Parathyroid adenoma (tissue), 2 donors: Measurements from ENCODE around the gene NOL12.

ENCODE experiments used
- H2AFZ ChIP-seq: fragments of 300-600 bp; sonication (generic); one replicate; pipeline ENCODE4 v1.7.0; 2017; ENCODE audit warnings: antibody characterized with exemption, mild to moderate bottlenecking
- H3K27ac ChIP-seq: fragments of 300-600 bp; sonication (generic); one replicate; pipeline ENCODE4 v1.7.0; 2017
- H3K27me3 ChIP-seq: fragments of 300-600 bp; sonication (generic); one replicate; pipeline ENCODE4 v1.7.0; 2017; ENCODE audit warnings: low read length; ENCODE audit not compliant: control insufficient read depth, insufficient read depth
- H3K36me3 ChIP-seq: fragments of 300-600 bp; sonication (generic); one replicate; pipeline ENCODE4 v1.7.0; 2017; ENCODE audit warnings: low read length; ENCODE audit not compliant: control insufficient read depth, insufficient read depth
- H3K4me1 ChIP-seq: fragments of 300-600 bp; sonication (generic); one replicate; pipeline ENCODE4 v1.7.0; 2017; ENCODE audit warnings: control low read depth
- H3K4me2 ChIP-seq: fragments of 300-600 bp; sonication (generic); one replicate; pipeline ENCODE4 v1.7.0; 2017; ENCODE audit warnings: low read length
- H3K4me3 ChIP-seq: fragments of 300-600 bp; sonication (generic); one replicate; pipeline ENCODE4 v1.7.0; 2017; ENCODE audit warnings: low read depth, low read length
- H3K79me2 ChIP-seq: fragments of 300-600 bp; sonication (generic); one replicate; pipeline ENCODE4 v1.7.0; 2017; ENCODE audit warnings: control low read depth
- H3K9ac ChIP-seq: fragments of 300-600 bp; sonication (generic); one replicate; pipeline ENCODE4 v1.7.0; 2017; ENCODE audit warnings: mild to moderate bottlenecking
- H3K9me3 ChIP-seq: fragments of 300-600 bp; sonication (generic); one replicate; pipeline ENCODE4 v1.7.0; 2017; ENCODE audit warnings: low read length; ENCODE audit not compliant: control insufficient read depth
- CTCF ChIP-seq: fragments of 300-600 bp; sonication (generic); IDR thresholded peaks from one replicate; pipeline ENCODE4 v1.7.0; 2017; ENCODE audit warnings: antibody characterized with exemption, mild to moderate bottlenecking
- donor health status: primary hyperparathyroidism.

The NOL12 gene

GRCh38 chr22:37664249-37665101 lies 21.7 kb upstream of the NOL12 start:
- peaks cover 5% of the 10 kb centered on the region for H3K4me1 ChIP-seq
- TF ChIP-seq CTCF = no peak

GRCh38 chr22:37665487-37665886 lies 20.7 kb upstream of the NOL12 start:
- H3K4me3 ChIP-seq = no peak overlapping the region
- no peak overlapping the region for H3K4me2 ChIP-seq
- no peaks in the 10 kb centered on the region for H3K36me3 ChIP-seq
- H3K9me3 ChIP-seq = no peaks in the 10 kb centered on the region
- no peak overlapping the region for H2AFZ ChIP-seq
- H3K4me1 ChIP-seq = no peaks in the 10 kb centered on the region
- H3K27ac ChIP-seq = no peak overlapping the region
- no peaks in the 10 kb centered on the region for H3K79me2 ChIP-seq
- H3K9ac ChIP-seq = no peak overlapping the region
- no peak for TF ChIP-seq CTCF
- H3K27me3 ChIP-seq = no peaks in the 10 kb centered on the region

More at GRCh38 chr22:37664249-37665101, 21.7 kb upstream of the NOL12 start:
- no peaks in the 10 kb centered on the region for H3K27me3 ChIP-seq
- no peak overlapping the region for H3K4me3 ChIP-seq
- no peak overlapping the region for H3K9ac ChIP-seq
- no peaks in the 10 kb centered on the region for H3K9me3 ChIP-seq
- H3K36me3 ChIP-seq = no peaks in the 10 kb centered on the region
- no peak overlapping the region for H2AFZ ChIP-seq
- no peaks in the 10 kb centered on the region for H3K79me2 ChIP-seq
- H3K4me2 ChIP-seq = no peak overlapping the region
- H3K27ac ChIP-seq = no peak overlapping the region

GRCh38 chr22:37669586-37669985 lies 16.6 kb upstream of the NOL12 start:
- no peak overlapping the region for H2AFZ ChIP-seq
- H3K4me3 ChIP-seq = peak overlapping the region; percentile 0
- no peak overlapping the region for H3K9ac ChIP-seq
- no peaks in the 10 kb centered on the region for H3K36me3 ChIP-seq
- peaks cover 7% of the 10 kb centered on the region for H3K4me1 ChIP-seq
- TF ChIP-seq CTCF = no peak
- H3K4me2 ChIP-seq = peak overlapping the region; percentile 1
- no peaks in the 10 kb centered on the region for H3K79me2 ChIP-seq
- H3K9me3 ChIP-seq = no peaks in the 10 kb centered on the region
- H3K27ac ChIP-seq = peak overlapping the region; percentile 58
- H3K27me3 ChIP-seq = no peaks in the 10 kb centered on the region

- no peak overlapping the region for H3K9ac ChIP-seq
- no peaks in the 10 kb centered on the region for H3K36me3 ChIP-seq
- H3K79me2 ChIP-seq = no peaks in the 10 kb centered on the region
- peak overlapping the region; percentile 61 for H3K27ac ChIP-seq
- peaks cover 7% of the 10 kb centered on the region for H3K4me1 ChIP-seq
- H3K27me3 ChIP-seq = no peaks in the 10 kb centered on the region
- peak; percentile 11 for TF ChIP-seq CTCF
- H2AFZ ChIP-seq = peak overlapping the region; percentile 38
- H3K4me2 ChIP-seq = no peak overlapping the region
- no peak overlapping the region for H3K4me3 ChIP-seq
- no peaks in the 10 kb centered on the region for H3K9me3 ChIP-seq
Measured at GRCh38 chr22:37672206-37672919, 13.8 kb upstream of the NOL12 start.
